Measurements from ENCODE around the gene FBXO21.

FBXO21 gene

GRCh38 chr12:117161460-117162166, 28.7 kb downstream of the FBXO21 start:
- TF ChIP-seq CTCF (IDR thresholded peaks at IDR 0.05; ENCODE audit: low read depth, low read length), result no peak
- no peaks in the 10 kb centered on the region for H3K4me1 ChIP-seq
- DNase-seq, result no peak
- peaks cover 90% of the 10 kb centered on the region for H3K36me3 ChIP-seq
- H3K4me3 ChIP-seq (ENCODE audit: low read depth, low read length), result no peak overlapping the region
- no peaks in the 10 kb centered on the region for H3K27me3 ChIP-seq
- H3K9me3 ChIP-seq, result no peaks in the 10 kb centered on the region

- no peak for DNase-seq
- no peak for TF ChIP-seq CTCF (IDR thresholded peaks at IDR 0.05; ENCODE audit: low read depth, low read length)
- Histone ChIP-seq H3K9me3 (no peaks in the 10 kb centered on the region), H3K27me3 (no peaks in the 10 kb centered on the region), H3K4me1 (no peaks in the 10 kb centered on the region), H3K36me3 (peaks cover 93% of the 10 kb centered on the region), H3K4me3 (ENCODE audit: low read depth, low read length) (no peak overlapping the region)
Observed at GRCh38 chr12:117159674-117160073, 30.6 kb downstream of the FBXO21 start.

GRCh38 chr12:117158911-117159553, 31.2 kb downstream of the FBXO21 start:
- H3K36me3 ChIP-seq, result peaks cover 94% of the 10 kb centered on the region
- H3K4me3 ChIP-seq (ENCODE audit: low read depth, low read length), result no peak overlapping the region
- H3K9me3 ChIP-seq, result no peaks in the 10 kb centered on the region
- DNase-seq, result no peak
- no peaks in the 10 kb centered on the region for H3K27me3 ChIP-seq
- no peak for TF ChIP-seq CTCF (IDR thresholded peaks at IDR 0.05; ENCODE audit: low read depth, low read length)
- no peaks in the 10 kb centered on the region for H3K4me1 ChIP-seq

- H3K27me3 ChIP-seq, result no peaks in the 10 kb centered on the region
- H3K4me1 ChIP-seq, result no peaks in the 10 kb centered on the region
- no peak for TF ChIP-seq CTCF (IDR thresholded peaks at IDR 0.05; ENCODE audit: low read depth, low read length)
- no peak overlapping the region for H3K4me3 ChIP-seq (ENCODE audit: low read depth, low read length)
- H3K36me3 ChIP-seq, result peaks cover 97% of the 10 kb centered on the region
- no peaks in the 10 kb centered on the region for H3K9me3 ChIP-seq
- no peak for DNase-seq
Observed at GRCh38 chr12:117158096-117158495, 32.2 kb downstream of the FBXO21 start.

GRCh38 chr12:117155278-117156060, 34.8 kb downstream of the FBXO21 start:
- no peaks in the 10 kb centered on the region; the same call in 1 of the 2 replicates for H3K4me1 ChIP-seq
- H3K36me3 ChIP-seq, result peaks cover 74% of the 10 kb centered on the region
- H3K4me3 ChIP-seq (ENCODE audit: low read depth, low read length), result no peak overlapping the region
- H3K27me3 ChIP-seq, result no peaks in the 10 kb centered on the region
- peak; percentile 64 for DNase-seq
- peak; percentile 75 for TF ChIP-seq CTCF (IDR thresholded peaks at IDR 0.05; ENCODE audit: low read depth, low read length)
- H3K9me3 ChIP-seq, result no peaks in the 10 kb centered on the region
